DOHH2 (cell line): ENCODE measurements around the gene KNDC1.

Source experiments
- EZH2phosphoT487 ChIP-seq: fragments of 200-600 bp; sonication (generic); IDR thresholded peaks from 2 replicates; pipeline ENCODE4 v1.6.1; 2017; ENCODE audit warnings: borderline replicate concordance, mild to moderate bottlenecking, antibody characterized with exemption, low read length, moderate library complexity, mixed read lengths
- TF ChIP-seq, protein P1 (sequence below): fragments of 200-600 bp; sonication (generic); IDR thresholded peaks from one replicate; pipeline ENCODE4 v1.5.1; 2014; ENCODE audit warnings: antibody characterized with exemption, mild to moderate bottlenecking, low read depth, low read length; ENCODE audit not compliant: poor library complexity, severe bottlenecking

DNA sequence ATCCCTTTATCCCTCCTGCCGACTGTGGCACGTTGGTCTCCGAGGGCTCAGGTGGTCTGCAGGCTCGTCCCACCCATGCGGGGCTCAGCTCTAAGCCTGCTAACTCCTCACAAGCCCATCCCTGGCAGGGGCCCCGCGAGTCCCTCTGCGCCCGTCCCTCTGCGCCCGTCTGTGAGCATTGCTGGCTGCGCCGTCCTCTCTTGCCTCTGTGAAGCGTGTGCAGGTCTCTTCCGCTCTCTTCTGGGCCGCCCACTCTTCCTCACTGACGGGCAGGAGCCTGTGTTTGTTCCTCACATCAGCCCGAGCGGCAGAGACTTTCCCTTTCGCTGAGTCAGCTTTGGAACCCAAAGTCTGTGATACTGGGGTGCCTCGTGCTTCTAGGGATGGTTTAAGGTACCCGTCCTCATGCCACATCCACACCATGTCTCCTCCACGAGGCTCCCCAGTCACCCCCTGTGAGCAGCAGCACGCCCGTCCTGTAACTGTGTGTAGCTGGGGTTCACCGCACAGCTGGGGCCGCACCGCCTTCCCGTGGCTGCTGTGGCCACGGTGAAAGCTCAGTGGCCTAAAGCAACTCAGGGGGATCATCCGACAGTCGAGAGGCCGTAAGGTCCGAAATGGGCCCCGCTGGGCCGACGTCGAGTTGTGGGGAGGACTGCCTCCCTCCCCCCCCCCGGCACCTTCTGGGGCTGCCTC, 36.8 kb upstream of the KNDC1 start:
- TF ChIP-seq, protein P1, sequence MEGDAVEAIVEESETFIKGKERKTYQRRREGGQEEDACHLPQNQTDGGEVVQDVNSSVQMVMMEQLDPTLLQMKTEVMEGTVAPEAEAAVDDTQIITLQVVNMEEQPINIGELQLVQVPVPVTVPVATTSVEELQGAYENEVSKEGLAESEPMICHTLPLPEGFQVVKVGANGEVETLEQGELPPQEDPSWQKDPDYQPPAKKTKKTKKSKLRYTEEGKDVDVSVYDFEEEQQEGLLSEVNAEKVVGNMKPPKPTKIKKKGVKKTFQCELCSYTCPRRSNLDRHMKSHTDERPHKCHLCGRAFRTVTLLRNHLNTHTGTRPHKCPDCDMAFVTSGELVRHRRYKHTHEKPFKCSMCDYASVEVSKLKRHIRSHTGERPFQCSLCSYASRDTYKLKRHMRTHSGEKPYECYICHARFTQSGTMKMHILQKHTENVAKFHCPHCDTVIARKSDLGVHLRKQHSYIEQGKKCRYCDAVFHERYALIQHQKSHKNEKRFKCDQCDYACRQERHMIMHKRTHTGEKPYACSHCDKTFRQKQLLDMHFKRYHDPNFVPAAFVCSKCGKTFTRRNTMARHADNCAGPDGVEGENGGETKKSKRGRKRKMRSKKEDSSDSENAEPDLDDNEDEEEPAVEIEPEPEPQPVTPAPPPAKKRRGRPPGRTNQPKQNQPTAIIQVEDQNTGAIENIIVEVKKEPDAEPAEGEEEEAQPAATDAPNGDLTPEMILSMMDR = no peak
- TF ChIP-seq EZH2phosphoT487 = no peak
